ENCODE results near the gene BCL2L1. TPM values are rescaled to one million over a fixed set of nuclear protein-coding genes. Genes with fewer than 3 reads are reported as not detected.

BCL2L1 gene
- total RNA-seq, 1 donor from 2014 or later: 174 TPM

DNA sequence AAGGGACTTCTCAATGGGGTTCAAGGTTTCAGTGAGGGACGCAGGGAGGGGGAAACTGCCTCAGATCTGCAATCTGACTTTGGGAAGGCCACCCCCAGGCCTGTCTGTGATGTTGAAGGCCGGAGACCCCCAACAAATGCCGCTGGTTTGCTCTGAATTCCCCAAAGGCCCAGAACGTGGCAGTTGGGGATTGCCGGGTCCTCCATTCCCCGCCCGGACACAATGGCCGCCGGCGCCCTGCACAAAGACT lies 326 bp upstream of the BCL2L1 start:
- Histone ChIP-seq H3K9me3 (no peaks in the 10 kb centered on the region), H3K4me1 (peaks cover 24% of the 10 kb centered on the region), H3K27me3 (no peaks in the 10 kb centered on the region), H3K27ac (peak overlapping the region; percentile 99), H3K36me3 (peaks cover 16% of the 10 kb centered on the region), H3K4me3 (peak overlapping the region; percentile 84)
- TF ChIP-seq, protein P1, sequence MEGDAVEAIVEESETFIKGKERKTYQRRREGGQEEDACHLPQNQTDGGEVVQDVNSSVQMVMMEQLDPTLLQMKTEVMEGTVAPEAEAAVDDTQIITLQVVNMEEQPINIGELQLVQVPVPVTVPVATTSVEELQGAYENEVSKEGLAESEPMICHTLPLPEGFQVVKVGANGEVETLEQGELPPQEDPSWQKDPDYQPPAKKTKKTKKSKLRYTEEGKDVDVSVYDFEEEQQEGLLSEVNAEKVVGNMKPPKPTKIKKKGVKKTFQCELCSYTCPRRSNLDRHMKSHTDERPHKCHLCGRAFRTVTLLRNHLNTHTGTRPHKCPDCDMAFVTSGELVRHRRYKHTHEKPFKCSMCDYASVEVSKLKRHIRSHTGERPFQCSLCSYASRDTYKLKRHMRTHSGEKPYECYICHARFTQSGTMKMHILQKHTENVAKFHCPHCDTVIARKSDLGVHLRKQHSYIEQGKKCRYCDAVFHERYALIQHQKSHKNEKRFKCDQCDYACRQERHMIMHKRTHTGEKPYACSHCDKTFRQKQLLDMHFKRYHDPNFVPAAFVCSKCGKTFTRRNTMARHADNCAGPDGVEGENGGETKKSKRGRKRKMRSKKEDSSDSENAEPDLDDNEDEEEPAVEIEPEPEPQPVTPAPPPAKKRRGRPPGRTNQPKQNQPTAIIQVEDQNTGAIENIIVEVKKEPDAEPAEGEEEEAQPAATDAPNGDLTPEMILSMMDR (IDR thresholded peaks at IDR 0.05): no peak
- ATAC-seq (no peak), DNase-seq (no peak)
- intact Hi-C loops (cut with DNase I): no loop called here

DNA sequence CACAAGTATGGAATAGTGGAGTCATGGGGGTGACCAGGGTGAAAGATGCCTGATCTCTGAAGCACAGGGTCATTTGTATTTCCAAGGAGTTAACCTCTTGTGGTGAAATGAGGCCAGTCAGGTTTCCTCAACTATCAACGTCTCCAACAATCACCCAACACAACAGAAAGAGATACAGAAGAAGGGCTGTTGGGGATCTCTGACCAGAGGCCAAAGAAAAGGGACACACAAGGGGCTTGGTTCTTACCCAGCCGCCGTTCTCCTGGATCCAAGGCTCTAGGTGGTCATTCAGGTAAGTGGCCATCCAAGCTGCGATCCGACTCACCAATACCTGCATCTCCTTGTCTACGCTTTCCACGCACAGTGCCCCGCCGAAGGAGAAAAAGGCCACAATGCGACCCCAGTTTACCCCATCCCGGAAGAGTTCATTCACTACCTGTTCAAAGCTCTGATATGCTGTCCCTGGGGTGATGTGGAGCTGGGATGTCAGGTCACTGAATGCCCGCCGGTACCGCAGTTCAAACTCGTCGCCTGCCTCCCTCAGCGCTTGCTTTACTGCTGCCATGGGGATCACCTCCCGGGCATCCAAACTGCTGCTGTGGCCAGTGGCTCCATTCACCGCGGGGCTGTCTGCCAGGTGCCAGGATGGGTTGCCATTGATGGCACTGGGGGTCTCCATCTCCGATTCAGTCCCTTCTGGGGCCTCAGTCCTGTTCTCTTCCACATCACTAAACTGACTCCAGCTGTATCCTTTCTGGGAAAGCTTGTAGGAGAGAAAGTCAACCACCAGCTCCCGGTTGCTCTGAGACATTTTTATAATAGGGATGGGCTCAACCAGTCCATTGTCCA lies 1.0 kb downstream of the BCL2L1 start:
- intact Hi-C loops (cut with DNase I): no loop called here
- peaks cover 38% of the 10 kb centered on the region for H3K4me1 ChIP-seq
- DNase-seq: peak; percentile 67
- H3K27me3 ChIP-seq: no peaks in the 10 kb centered on the region
- H3K27ac ChIP-seq: peak overlapping the region; percentile 99
- H3K4me3 ChIP-seq: peak overlapping the region; percentile 84
- no peaks in the 10 kb centered on the region for H3K9me3 ChIP-seq
- peaks cover 27% of the 10 kb centered on the region for H3K36me3 ChIP-seq
- TF ChIP-seq, protein P1 (IDR thresholded peaks at IDR 0.05): no peak
- ATAC-seq: no peak

- Histone ChIP-seq H3K4me3 (peak overlapping the region; percentile 84), H3K4me1 (peaks cover 47% of the 10 kb centered on the region), H3K27ac (peak overlapping the region; percentile 99), H3K36me3 (peaks cover 32% of the 10 kb centered on the region), H3K9me3 (no peaks in the 10 kb centered on the region), H3K27me3 (no peaks in the 10 kb centered on the region)
- ATAC-seq (no peak), DNase-seq (no peak)
- intact Hi-C loops (cut with DNase I): no loop called here
- TF ChIP-seq, protein P1 (IDR thresholded peaks at IDR 0.05): no peak
These were observed 1.9 kb downstream of the BCL2L1 start for GRCh38 chr20:31720486-31721407.

GRCh38 chr20:31719644-31720485 lies 2.8 kb downstream of the BCL2L1 start:
- ATAC-seq: no peak
- Histone ChIP-seq H3K27ac (peak overlapping the region; percentile 99), H3K27me3 (no peaks in the 10 kb centered on the region), H3K9me3 (no peaks in the 10 kb centered on the region), H3K36me3 (peaks cover 38% of the 10 kb centered on the region), H3K4me3 (peak overlapping the region; percentile 84), H3K4me1 (peaks cover 55% of the 10 kb centered on the region)
- intact Hi-C loops (cut with DNase I): no loop called here
- no peak for DNase-seq
- TF ChIP-seq, protein P1 (IDR thresholded peaks at IDR 0.05): no peak

- H3K9me3 ChIP-seq: no peaks in the 10 kb centered on the region
- H3K4me1 ChIP-seq: peaks cover 63% of the 10 kb centered on the region
- H3K36me3 ChIP-seq: peaks cover 46% of the 10 kb centered on the region
- ATAC-seq (peak; percentile 2), DNase-seq (no peak)
- intact Hi-C loops (cut with DNase I): no loop called here
- H3K27me3 ChIP-seq: no peaks in the 10 kb centered on the region
- H3K4me3 ChIP-seq: peak overlapping the region; percentile 84
- H3K27ac ChIP-seq: peak overlapping the region; percentile 99
- TF ChIP-seq, protein P1 (IDR thresholded peaks at IDR 0.05): no peak
These were observed 3.6 kb downstream of the BCL2L1 start for GRCh38 chr20:31718952-31719643.

All from upper lobe of right lung (tissue), 1 donor.